Measurements from ENCODE around the gene SERPINB6. TPM values are rescaled to one million over a fixed set of nuclear protein-coding genes. Genes with fewer than 3 reads are reported as not detected.
A peak's percentile ranks its signal among the peaks of the same experiment; 100 is the strongest.

Gene SERPINB6
- total and polyA plus RNA-seq, 9 of the 15 experiments (the other 6 are each of a cell fraction or from before 2014, with no cell fraction given), result 86.6 to 211 (median 143) TPM

GRCh38 chr6:2984738-2985406 is 13.5 kb upstream of the SERPINB6 start (continued):
- TF ChIP-seq MLLT1 (IDR thresholded peaks at IDR 0.05), result no peak
- TF ChIP-seq ZNF586 (CRISPR knock-in tag; conservative IDR thresholded peaks at IDR 0.05), result no peak
- no peak for TF ChIP-seq SETDB1 (IDR thresholded peaks at IDR 0.05; ENCODE audit: low read length)
- 0 out of 2 replicates have a peak, but pooled peaks have one; percentile 56 for TF ChIP-seq HINFP (tag; conservative IDR thresholded peaks at IDR 0.05; ENCODE audit: low read depth)
- TF ChIP-seq ZNF224 (CRISPR knock-in tag; IDR thresholded peaks at IDR 0.05), result no peak
- no peak for TF ChIP-seq FUS (optimal IDR thresholded peaks at IDR 0.05; ENCODE audit: low read depth, low read length)
- no peak for TF ChIP-seq STAG1 (CRISPR knock-in tag; IDR thresholded peaks at IDR 0.05; ENCODE audit: borderline replicate concordance)
- TF ChIP-seq UBTF (IDR thresholded peaks at IDR 0.05; ENCODE audit: borderline replicate concordance in 1 of 2, low read depth in 2 of 2, low read length in 2 of 2), result no peak
- no peak for TF ChIP-seq RREB1 (CRISPR knock-in tag; IDR thresholded peaks at IDR 0.05)
- TF ChIP-seq GATAD2A (IDR thresholded peaks at IDR 0.05), result no peak
- TF ChIP-seq THRAP3 (IDR thresholded peaks at IDR 0.05; ENCODE audit: borderline replicate concordance), result no peak
- no peak for TF ChIP-seq ZNF165 (CRISPR knock-in tag; IDR thresholded peaks at IDR 0.05; ENCODE audit: borderline replicate concordance)
- no peak for TF ChIP-seq ID3 (CRISPR knock-in tag; IDR thresholded peaks at IDR 0.05)
- TF ChIP-seq ID3 (tag; IDR thresholded peaks at IDR 0.05), result no peak
- TF ChIP-seq HCFC1 (IDR thresholded peaks at IDR 0.05; ENCODE audit: low read depth, low read length), result no peak

All from K562 (cell line).